Glomerular endothelial cell (primary cell): ENCODE measurements around the gene GNG12. TPM values are rescaled to one million over a fixed set of nuclear protein-coding genes. Genes with fewer than 3 reads are reported as not detected.

Experiments used
- DNase-seq: peaks from one replicate; pipeline ENCODE4 v3.0.0-alpha.2; 2011; ENCODE audit warnings: low read depth, low spot score; ENCODE audit errors: extremely low read depth
- total RNA-seq: library from RNA; depleted of rRNA; stranded (reverse); fragments of >200 nt; gene quantifications from 2 replicates; pipeline ENCODE4 v1.2.3, GENCODE V29; 2015

GNG12 gene
- total RNA-seq, 1 donor from 2014 or later = 156 TPM

- DNase-seq = no peak
Observed at GRCh38 chr1:67686267-67687197, 146.7 kb downstream of the GNG12 start.

GRCh38 chr1:67685558-67686266 lies 147.6 kb downstream of the GNG12 start:
- no peak for DNase-seq

GRCh38 chr1:67685067-67685557 lies 148.2 kb downstream of the GNG12 start, which contains the start of gene GADD45A:
GADD45A (plus strand) TSS chr1:67685201; CDS start chr1:67685495, 294 bp downstream.
- DNase-seq = peak; percentile 93

GRCh38 chr1:67684526-67685066 lies 148.7 kb downstream of the GNG12 start:
- no peak for DNase-seq

GRCh38 chr1:67683766-67684525 lies 149.3 kb downstream of the GNG12 start:
- no peak for DNase-seq

GRCh38 chr1:67683316-67683715 lies 150.0 kb downstream of the GNG12 start:
- no peak for DNase-seq

GRCh38 chr1:67682659-67683197 lies 150.5 kb downstream of the GNG12 start:
- no peak for DNase-seq

- DNase-seq = no peak
Observed at GRCh38 chr1:67680486-67680885, 152.8 kb downstream of the GNG12 start.

- DNase-seq = no peak
Observed at GRCh38 chr1:67679691-67680090, 153.6 kb downstream of the GNG12 start.

GRCh38 chr1:67677930-67678329 lies 155.3 kb downstream of the GNG12 start:
- DNase-seq = no peak

- DNase-seq = no peak
Observed at GRCh38 chr1:67677408-67677807, 155.9 kb downstream of the GNG12 start.

GRCh38 chr1:67676946-67677345 lies 156.3 kb downstream of the GNG12 start:
- DNase-seq = no peak

- DNase-seq = no peak
Observed at GRCh38 chr1:67676287-67676686, 157.0 kb downstream of the GNG12 start.

GRCh38 chr1:67675800-67676199 lies 157.5 kb downstream of the GNG12 start:
- DNase-seq = no peak

- peak; percentile 67 for DNase-seq
Observed at GRCh38 chr1:67674260-67675011, 158.8 kb downstream of the GNG12 start.

GRCh38 chr1:67673468-67674201 lies 159.6 kb downstream of the GNG12 start:
- DNase-seq = no peak

- DNase-seq = no peak
Observed at GRCh38 chr1:67672260-67672803, 160.9 kb downstream of the GNG12 start.

- no peak for DNase-seq
Observed at GRCh38 chr1:67668660-67669059, 164.6 kb downstream of the GNG12 start.

- no peak for DNase-seq
Observed at GRCh38 chr1:67666636-67667035, 166.6 kb downstream of the GNG12 start.
